Measurements from ENCODE around the gene RTN4RL2.

DNA sequence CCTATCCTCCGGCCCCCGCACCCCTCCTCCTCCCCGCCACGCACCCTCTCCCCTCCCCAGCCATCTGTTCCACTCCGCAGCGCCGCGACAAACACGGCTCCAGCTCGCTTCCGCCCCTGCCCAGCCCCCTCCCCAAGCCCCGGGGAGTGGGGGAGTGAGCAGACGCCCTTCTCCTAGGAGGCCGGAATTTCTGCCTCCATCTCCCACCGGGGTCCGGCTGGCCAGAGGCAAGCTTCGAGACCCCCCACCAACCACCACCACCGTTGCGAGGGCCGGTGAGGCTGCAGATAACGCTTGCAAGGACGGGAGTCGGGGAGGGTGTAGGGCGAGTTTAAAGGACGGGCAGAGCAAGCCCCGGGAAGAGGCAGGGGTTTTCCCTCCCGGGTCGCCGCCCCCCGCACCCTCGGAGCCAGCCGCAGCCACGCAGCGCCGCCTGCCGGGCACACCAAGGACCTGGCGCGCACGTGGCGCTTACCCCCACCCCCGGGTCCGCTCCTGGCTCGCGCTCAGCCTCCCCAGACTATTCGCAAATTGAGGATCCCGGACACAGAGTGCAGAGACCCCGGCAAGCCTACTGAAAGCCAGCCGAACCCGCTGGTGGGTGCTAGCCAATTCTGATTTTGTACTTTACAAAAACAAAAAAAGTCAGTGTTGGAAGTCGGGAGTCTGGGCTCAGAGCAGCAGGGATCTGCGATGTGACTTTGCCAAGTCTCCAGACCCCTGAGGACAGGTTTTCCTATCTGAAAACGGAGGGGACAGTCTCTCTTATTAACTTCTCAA lies 22.6 kb downstream of the RTN4RL2 start:
- TF ChIP-seq, protein P1, sequence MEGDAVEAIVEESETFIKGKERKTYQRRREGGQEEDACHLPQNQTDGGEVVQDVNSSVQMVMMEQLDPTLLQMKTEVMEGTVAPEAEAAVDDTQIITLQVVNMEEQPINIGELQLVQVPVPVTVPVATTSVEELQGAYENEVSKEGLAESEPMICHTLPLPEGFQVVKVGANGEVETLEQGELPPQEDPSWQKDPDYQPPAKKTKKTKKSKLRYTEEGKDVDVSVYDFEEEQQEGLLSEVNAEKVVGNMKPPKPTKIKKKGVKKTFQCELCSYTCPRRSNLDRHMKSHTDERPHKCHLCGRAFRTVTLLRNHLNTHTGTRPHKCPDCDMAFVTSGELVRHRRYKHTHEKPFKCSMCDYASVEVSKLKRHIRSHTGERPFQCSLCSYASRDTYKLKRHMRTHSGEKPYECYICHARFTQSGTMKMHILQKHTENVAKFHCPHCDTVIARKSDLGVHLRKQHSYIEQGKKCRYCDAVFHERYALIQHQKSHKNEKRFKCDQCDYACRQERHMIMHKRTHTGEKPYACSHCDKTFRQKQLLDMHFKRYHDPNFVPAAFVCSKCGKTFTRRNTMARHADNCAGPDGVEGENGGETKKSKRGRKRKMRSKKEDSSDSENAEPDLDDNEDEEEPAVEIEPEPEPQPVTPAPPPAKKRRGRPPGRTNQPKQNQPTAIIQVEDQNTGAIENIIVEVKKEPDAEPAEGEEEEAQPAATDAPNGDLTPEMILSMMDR (conservative IDR thresholded peaks at IDR 0.05): no peak
- TF ChIP-seq ZFX (IDR thresholded peaks at IDR 0.05): no peak
